Measurements from ENCODE around the gene KCNG3.

The KCNG3 gene

DNA sequence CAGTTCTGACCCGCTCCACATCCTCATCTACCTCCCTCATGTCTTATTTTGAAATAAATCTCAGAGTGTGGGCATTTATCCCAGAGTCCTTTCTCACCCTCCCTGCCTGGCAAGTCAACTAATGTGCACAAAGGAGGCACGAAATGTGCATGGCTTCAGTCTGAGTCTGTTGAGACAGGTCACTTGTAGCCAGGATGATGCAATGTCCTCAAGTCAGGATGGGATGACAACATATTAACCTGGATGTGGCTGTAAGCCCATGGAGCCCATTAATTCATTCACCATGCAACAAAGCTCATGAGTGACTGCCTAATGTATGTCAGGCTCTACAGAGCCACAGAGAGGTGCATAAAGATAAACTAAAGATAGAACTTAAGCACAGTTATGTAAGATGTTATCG lies 34.5 kb downstream of the KCNG3 start:
- WGBS (ENCODE audit: insufficient coverage) = 96% methylated on average over 2 of the region's 3 CpGs
- DNase-seq = no peak
- POLR2A ChIA-PET = no interaction called here

DNA sequence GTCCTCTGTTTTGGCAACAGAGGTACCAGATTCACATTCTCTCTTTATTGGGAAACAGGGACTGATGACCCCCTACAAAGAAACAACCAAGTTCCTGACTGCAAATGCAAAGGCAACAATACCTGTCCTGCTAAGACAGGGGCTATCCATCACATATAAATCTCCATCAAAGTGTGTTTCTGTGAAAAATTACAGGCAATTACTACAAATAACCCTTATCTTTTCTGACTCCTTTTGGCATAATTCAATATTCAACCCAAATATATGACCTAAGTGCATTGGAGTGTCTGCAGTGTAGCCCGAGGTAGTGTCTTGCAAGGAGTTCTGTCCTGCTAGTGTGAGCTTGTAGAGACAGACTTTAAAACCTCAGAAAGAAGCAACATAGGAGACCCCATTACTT lies 35.4 kb downstream of the KCNG3 start:
- Histone ChIP-seq H3K27me3 (replicated peaks in 2 of 5; ENCODE audit: control insufficient read depth in 4 of 5, insufficient read depth in 5 of 5, low read length in 4 of 5) (peaks cover 0 to 10% (median 3%) of the 10 kb centered on the region in 5 experiments), H3K4me3 (ENCODE audit: control insufficient read depth in 1 of 7, extremely low read depth in 1 of 7, insufficient read depth in 4 of 7, low read depth in 2 of 7, low read length in 6 of 7) (no peak overlapping the region), H3K4me1 (ENCODE audit: control extremely low read depth in 1 of 4, control insufficient read depth in 4 of 4, insufficient read depth in 4 of 4, low read length in 3 of 4) (no peaks in the 10 kb centered on the region), H3K9me3 (ENCODE audit: control extremely low read depth in 1 of 5, control insufficient read depth in 4 of 5, insufficient read depth in 2 of 5, low read depth in 1 of 5, low read length in 4 of 5) (no peaks in the 10 kb centered on the region), H3K27ac (ENCODE audit: insufficient read depth in 1 of 2, low read depth in 1 of 2, low read length in 2 of 2, poor library complexity in 1 of 2, severe bottlenecking in 2 of 2) (no peak overlapping the region), H3K36me3 (ENCODE audit: control insufficient read depth in 4 of 4, insufficient read depth in 4 of 4, low read length in 3 of 4) (no peaks in the 10 kb centered on the region)
- WGBS (ENCODE audit: insufficient coverage) = 100% methylated on average over 1 of the region's 1 CpG
- ChIA-PET CTCF (no interaction called here), POLR2A (no interaction called here)
- DNase-seq = no peak

More for the DNA sequence above, 34.5 kb downstream of the KCNG3 start:
- Histone ChIP-seq H3K36me3 (ENCODE audit: control insufficient read depth in 4 of 4, insufficient read depth in 4 of 4, low read length in 3 of 4) (no peaks in the 10 kb centered on the region), H3K4me1 (ENCODE audit: control extremely low read depth in 1 of 4, control insufficient read depth in 4 of 4, insufficient read depth in 4 of 4, low read length in 3 of 4) (no peaks in the 10 kb centered on the region), H3K9me3 (ENCODE audit: control extremely low read depth in 1 of 5, control insufficient read depth in 4 of 5, insufficient read depth in 2 of 5, low read depth in 1 of 5, low read length in 4 of 5) (no peaks in the 10 kb centered on the region), H3K4me3 (ENCODE audit: control insufficient read depth in 1 of 7, extremely low read depth in 1 of 7, insufficient read depth in 4 of 7, low read depth in 2 of 7, low read length in 6 of 7) (no peak overlapping the region), H3K27ac (ENCODE audit: insufficient read depth in 1 of 2, low read depth in 1 of 2, low read length in 2 of 2, poor library complexity in 1 of 2, severe bottlenecking in 2 of 2) (no peak overlapping the region), H3K27me3 (replicated peaks in 2 of 5; ENCODE audit: control insufficient read depth in 4 of 5, insufficient read depth in 5 of 5, low read length in 4 of 5) (peaks cover 0 to 15% (median 3%) of the 10 kb centered on the region in 5 experiments)
- CTCF ChIA-PET = no interaction called here

DNA sequence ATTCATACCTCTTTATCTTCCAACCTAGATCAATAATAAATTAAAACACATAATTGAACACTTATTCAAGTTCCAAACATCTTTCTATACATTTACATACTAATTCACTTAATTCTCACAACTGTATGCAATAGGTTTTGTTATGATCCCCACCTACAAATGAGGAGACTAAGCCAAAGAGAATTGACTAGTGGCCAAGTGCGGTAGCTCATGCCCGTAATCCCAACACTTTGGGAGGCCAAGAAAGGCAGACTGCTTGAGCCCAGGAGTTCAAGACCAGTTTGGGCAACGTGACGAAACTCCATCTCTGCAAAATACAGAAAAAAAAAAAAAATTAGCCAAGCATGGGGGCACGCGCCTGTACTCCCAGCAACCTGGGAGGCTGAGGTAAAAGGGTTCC lies 36.8 kb downstream of the KCNG3 start:
- no peak for DNase-seq
- CTCF ChIA-PET = no interaction called here
- no peak overlapping the region for H3K4me3 ChIP-seq (ENCODE audit: control insufficient read depth in 1 of 7, extremely low read depth in 1 of 7, insufficient read depth in 4 of 7, low read depth in 2 of 7, low read length in 6 of 7)
- H3K9me3 ChIP-seq (ENCODE audit: control extremely low read depth in 1 of 5, control insufficient read depth in 4 of 5, insufficient read depth in 2 of 5, low read depth in 1 of 5, low read length in 4 of 5) = no peaks in the 10 kb centered on the region
- H3K27ac ChIP-seq (ENCODE audit: insufficient read depth in 1 of 2, low read depth in 1 of 2, low read length in 2 of 2, poor library complexity in 1 of 2, severe bottlenecking in 2 of 2) = no peak overlapping the region
- POLR2A ChIA-PET = no interaction called here
- H3K4me1 ChIP-seq (ENCODE audit: control extremely low read depth in 1 of 4, control insufficient read depth in 4 of 4, insufficient read depth in 4 of 4, low read length in 3 of 4) = no peaks in the 10 kb centered on the region
- peaks cover 0 to 4% (median 3%) of the 10 kb centered on the region in 5 experiments for H3K27me3 ChIP-seq (replicated peaks in 2 of 5; ENCODE audit: control insufficient read depth in 4 of 5, insufficient read depth in 5 of 5, low read length in 4 of 5)
- no peaks in the 10 kb centered on the region for H3K36me3 ChIP-seq (ENCODE audit: control insufficient read depth in 4 of 4, insufficient read depth in 4 of 4, low read length in 3 of 4)
- 100% methylated on average over 4 of the region's 6 CpGs for WGBS (ENCODE audit: insufficient coverage)

DNA sequence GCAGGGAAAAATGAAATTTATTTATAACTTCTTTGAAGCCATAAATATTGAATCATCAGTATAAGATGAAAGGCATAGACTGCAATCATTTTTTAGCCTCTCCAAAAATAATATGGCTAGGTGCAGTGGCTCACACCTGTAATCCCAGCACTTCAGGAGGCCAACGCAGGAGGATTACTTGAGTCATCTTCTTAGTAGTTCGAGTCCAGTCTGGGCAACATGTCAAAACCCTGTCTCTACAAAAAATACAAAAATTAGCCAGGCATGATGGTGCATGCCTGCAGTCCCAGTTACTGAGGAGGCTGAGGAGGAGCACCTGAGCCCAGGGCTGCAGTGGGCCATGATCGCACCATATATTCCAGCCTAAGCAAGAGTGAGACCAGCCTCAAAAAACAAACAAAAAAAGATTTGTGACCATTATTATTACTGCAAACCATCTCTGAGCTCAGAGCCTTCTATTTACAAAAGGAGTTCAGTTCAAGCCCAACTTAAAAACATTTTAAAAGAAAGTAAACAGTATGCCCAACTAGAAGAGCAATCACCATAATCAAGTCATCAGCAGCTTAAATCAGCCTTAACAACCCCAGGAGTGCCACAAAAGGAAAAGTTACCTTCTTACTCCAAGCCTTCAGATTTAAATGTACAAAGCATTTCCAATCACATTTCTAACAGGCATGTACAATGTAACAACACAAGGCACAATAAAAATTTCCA lies 37.5 kb downstream of the KCNG3 start:
- no peak overlapping the region for H3K27ac ChIP-seq (ENCODE audit: insufficient read depth in 1 of 2, low read depth in 1 of 2, low read length in 2 of 2, poor library complexity in 1 of 2, severe bottlenecking in 2 of 2)
- ChIA-PET CTCF (no interaction called here), POLR2A (no interaction called here)
- H3K4me3 ChIP-seq (ENCODE audit: control insufficient read depth in 1 of 7, extremely low read depth in 1 of 7, insufficient read depth in 4 of 7, low read depth in 2 of 7, low read length in 6 of 7) = no peak overlapping the region
- no peaks in the 10 kb centered on the region for H3K4me1 ChIP-seq (ENCODE audit: control extremely low read depth in 1 of 4, control insufficient read depth in 4 of 4, insufficient read depth in 4 of 4, low read length in 3 of 4)
- no peaks in the 10 kb centered on the region for H3K9me3 ChIP-seq (ENCODE audit: control extremely low read depth in 1 of 5, control insufficient read depth in 4 of 5, insufficient read depth in 2 of 5, low read depth in 1 of 5, low read length in 4 of 5)
- 88% methylated on average over 2 of the region's 3 CpGs for WGBS (ENCODE audit: insufficient coverage)
- H3K27me3 ChIP-seq (replicated peaks in 2 of 5; ENCODE audit: control insufficient read depth in 4 of 5, insufficient read depth in 5 of 5, low read length in 4 of 5) = peaks cover 0 to 3% (median 3%) of the 10 kb centered on the region in 5 experiments
- H3K36me3 ChIP-seq (ENCODE audit: control insufficient read depth in 4 of 4, insufficient read depth in 4 of 4, low read length in 3 of 4) = no peaks in the 10 kb centered on the region
- DNase-seq = no peak

DNA sequence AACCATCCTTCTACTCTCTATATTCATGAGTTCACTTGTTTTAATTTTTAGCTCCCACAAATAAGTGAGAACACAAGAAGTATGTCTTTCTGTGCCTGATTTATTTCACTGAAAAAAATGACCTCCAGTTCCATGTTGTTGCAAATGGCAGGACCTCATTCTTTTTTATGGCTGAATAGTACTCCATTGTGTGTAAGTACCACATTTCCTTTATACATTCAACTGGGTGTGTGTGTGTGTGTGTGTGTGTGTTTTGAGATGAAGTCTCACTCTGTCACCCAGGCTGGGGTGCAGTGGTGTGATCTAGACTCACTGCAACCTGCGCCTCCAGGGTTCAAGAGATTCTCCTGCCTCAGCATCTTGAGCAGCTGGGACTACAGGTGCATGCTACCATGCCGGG lies 41.2 kb downstream of the KCNG3 start:
- H3K4me1 ChIP-seq (ENCODE audit: control extremely low read depth in 1 of 4, control insufficient read depth in 4 of 4, insufficient read depth in 4 of 4, low read length in 3 of 4) = no peaks in the 10 kb centered on the region
- H3K9me3 ChIP-seq (ENCODE audit: control extremely low read depth in 1 of 5, control insufficient read depth in 4 of 5, insufficient read depth in 2 of 5, low read depth in 1 of 5, low read length in 4 of 5) = no peaks in the 10 kb centered on the region
- no peak overlapping the region for H3K4me3 ChIP-seq (ENCODE audit: control insufficient read depth in 1 of 7, extremely low read depth in 1 of 7, insufficient read depth in 4 of 7, low read depth in 2 of 7, low read length in 6 of 7)
- no peak overlapping the region for H3K27ac ChIP-seq (ENCODE audit: insufficient read depth in 1 of 2, low read depth in 1 of 2, low read length in 2 of 2, poor library complexity in 1 of 2, severe bottlenecking in 2 of 2)
- POLR2A ChIA-PET = no interaction called here
- CTCF ChIA-PET = no interaction called here
- H3K36me3 ChIP-seq (ENCODE audit: control insufficient read depth in 4 of 4, insufficient read depth in 4 of 4, low read length in 3 of 4) = no peaks in the 10 kb centered on the region
- WGBS (ENCODE audit: insufficient coverage) = no CpG with 5 or more reads among the region's 2 CpGs
- no peak for DNase-seq
- H3K27me3 ChIP-seq (replicated peaks in 2 of 5; ENCODE audit: control insufficient read depth in 4 of 5, insufficient read depth in 5 of 5, low read length in 4 of 5) = no peaks in the 10 kb centered on the region

DNA sequence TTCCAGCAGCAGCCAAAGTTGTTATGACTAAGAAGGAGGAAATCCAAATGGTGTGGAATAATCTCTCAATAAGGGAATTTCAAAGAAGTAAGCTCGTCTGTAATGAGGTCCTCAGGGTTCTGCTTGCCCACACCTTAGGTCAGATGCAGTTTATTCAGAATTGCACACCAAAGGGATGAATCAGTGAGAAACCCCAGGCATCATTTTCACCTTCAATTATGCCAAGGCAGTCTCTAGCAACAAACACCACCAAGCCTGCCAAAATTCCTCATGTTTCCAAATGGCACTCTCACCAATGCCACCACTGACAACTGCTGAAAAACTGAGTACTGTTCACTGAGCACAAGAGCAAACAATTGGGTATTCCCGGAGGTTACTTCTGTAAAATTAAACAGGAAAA lies 43.6 kb downstream of the KCNG3 start:
- Histone ChIP-seq H3K27ac (ENCODE audit: insufficient read depth in 1 of 2, low read depth in 1 of 2, low read length in 2 of 2, poor library complexity in 1 of 2, severe bottlenecking in 2 of 2) (no peak overlapping the region), H3K27me3 (replicated peaks in 2 of 5; ENCODE audit: control insufficient read depth in 4 of 5, insufficient read depth in 5 of 5, low read length in 4 of 5) (no peaks in the 10 kb centered on the region), H3K4me3 (ENCODE audit: control insufficient read depth in 1 of 7, extremely low read depth in 1 of 7, insufficient read depth in 4 of 7, low read depth in 2 of 7, low read length in 6 of 7) (no peak overlapping the region), H3K9me3 (ENCODE audit: control extremely low read depth in 1 of 5, control insufficient read depth in 4 of 5, insufficient read depth in 2 of 5, low read depth in 1 of 5, low read length in 4 of 5) (no peaks in the 10 kb centered on the region), H3K4me1 (ENCODE audit: control extremely low read depth in 1 of 4, control insufficient read depth in 4 of 4, insufficient read depth in 4 of 4, low read length in 3 of 4) (no peaks in the 10 kb centered on the region), H3K36me3 (ENCODE audit: control insufficient read depth in 4 of 4, insufficient read depth in 4 of 4, low read length in 3 of 4) (no peaks in the 10 kb centered on the region)
- DNase-seq = no peak
- WGBS (ENCODE audit: insufficient coverage) = 87% methylated on average over 2 of the region's 2 CpGs
- ChIA-PET POLR2A (no interaction called here), CTCF (no interaction called here)

DNA sequence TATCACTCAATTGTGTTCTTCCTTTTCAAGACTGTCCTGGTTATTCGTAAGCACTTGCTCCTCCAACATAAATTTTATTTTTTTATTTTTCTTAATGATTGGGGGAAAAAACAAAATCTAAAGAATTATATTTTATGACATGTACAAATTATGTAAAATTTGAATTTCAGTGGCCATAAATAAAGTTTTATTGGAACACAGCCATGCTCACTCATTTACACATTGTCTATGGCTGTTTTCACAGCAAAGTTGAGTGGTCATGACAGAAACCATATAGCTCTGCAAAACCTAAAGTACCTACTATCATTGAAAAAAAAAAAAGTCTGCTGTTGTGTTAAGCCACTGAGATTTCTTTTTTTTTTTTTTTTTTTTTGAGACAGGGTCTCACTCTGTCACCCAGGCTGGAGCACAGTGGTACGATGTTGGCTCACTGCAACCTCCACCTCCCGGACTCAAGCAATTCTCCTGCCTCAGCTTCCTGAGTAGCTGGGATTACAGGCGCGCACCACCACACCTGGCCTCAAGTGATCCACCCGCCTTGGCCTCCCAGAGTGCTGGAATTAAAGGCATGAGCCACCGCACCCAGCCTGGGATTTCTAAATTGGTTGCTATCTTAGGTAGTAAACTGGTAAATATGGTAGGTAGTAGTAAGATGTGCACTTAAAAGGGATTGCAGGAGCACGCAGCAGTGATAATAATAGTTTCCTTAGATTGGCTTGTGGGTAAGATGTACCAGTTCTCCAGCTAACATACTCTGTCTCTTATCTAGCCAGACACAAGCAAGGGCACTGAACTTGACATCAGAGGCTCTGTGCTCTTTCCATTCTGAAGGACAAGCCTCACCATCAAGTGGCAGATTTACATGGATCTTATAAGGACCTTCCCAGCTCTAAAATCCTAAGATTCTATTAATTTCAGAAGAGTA lies 44.4 kb downstream of the KCNG3 start:
- Histone ChIP-seq H3K9me3 (ENCODE audit: control extremely low read depth in 1 of 5, control insufficient read depth in 4 of 5, insufficient read depth in 2 of 5, low read depth in 1 of 5, low read length in 4 of 5) (no peaks in the 10 kb centered on the region), H3K4me1 (ENCODE audit: control extremely low read depth in 1 of 4, control insufficient read depth in 4 of 4, insufficient read depth in 4 of 4, low read length in 3 of 4) (no peaks in the 10 kb centered on the region), H3K36me3 (ENCODE audit: control insufficient read depth in 4 of 4, insufficient read depth in 4 of 4, low read length in 3 of 4) (no peaks in the 10 kb centered on the region), H3K27me3 (replicated peaks in 2 of 5; ENCODE audit: control insufficient read depth in 4 of 5, insufficient read depth in 5 of 5, low read length in 4 of 5) (no peaks in the 10 kb centered on the region), H3K4me3 (ENCODE audit: control insufficient read depth in 1 of 7, extremely low read depth in 1 of 7, insufficient read depth in 4 of 7, low read depth in 2 of 7, low read length in 6 of 7) (no peak overlapping the region), H3K27ac (ENCODE audit: insufficient read depth in 1 of 2, low read depth in 1 of 2, low read length in 2 of 2, poor library complexity in 1 of 2, severe bottlenecking in 2 of 2) (no peak overlapping the region)
- DNase-seq = no peak
- WGBS (ENCODE audit: insufficient coverage) = 98% methylated on average over 6 of the region's 8 CpGs
- ChIA-PET CTCF (no interaction called here), POLR2A (no interaction called here)

Measured in common myeloid progenitor, CD34-positive (primary cell).